Measurements from ENCODE around the gene PDE1A.

- TF ChIP-seq EHMT2 (IDR thresholded peaks at IDR 0.05; ENCODE audit: borderline replicate concordance, low read depth, low read length) (no peak), EZH2 (conservative IDR thresholded peaks at IDR 0.05; ENCODE audit: low read depth, low read length) (no peak), ZNF644 (CRISPR knock-in tag; IDR thresholded peaks at IDR 0.05; ENCODE audit: low read depth) (no peak)
- TF ChIP-seq, protein P1, sequence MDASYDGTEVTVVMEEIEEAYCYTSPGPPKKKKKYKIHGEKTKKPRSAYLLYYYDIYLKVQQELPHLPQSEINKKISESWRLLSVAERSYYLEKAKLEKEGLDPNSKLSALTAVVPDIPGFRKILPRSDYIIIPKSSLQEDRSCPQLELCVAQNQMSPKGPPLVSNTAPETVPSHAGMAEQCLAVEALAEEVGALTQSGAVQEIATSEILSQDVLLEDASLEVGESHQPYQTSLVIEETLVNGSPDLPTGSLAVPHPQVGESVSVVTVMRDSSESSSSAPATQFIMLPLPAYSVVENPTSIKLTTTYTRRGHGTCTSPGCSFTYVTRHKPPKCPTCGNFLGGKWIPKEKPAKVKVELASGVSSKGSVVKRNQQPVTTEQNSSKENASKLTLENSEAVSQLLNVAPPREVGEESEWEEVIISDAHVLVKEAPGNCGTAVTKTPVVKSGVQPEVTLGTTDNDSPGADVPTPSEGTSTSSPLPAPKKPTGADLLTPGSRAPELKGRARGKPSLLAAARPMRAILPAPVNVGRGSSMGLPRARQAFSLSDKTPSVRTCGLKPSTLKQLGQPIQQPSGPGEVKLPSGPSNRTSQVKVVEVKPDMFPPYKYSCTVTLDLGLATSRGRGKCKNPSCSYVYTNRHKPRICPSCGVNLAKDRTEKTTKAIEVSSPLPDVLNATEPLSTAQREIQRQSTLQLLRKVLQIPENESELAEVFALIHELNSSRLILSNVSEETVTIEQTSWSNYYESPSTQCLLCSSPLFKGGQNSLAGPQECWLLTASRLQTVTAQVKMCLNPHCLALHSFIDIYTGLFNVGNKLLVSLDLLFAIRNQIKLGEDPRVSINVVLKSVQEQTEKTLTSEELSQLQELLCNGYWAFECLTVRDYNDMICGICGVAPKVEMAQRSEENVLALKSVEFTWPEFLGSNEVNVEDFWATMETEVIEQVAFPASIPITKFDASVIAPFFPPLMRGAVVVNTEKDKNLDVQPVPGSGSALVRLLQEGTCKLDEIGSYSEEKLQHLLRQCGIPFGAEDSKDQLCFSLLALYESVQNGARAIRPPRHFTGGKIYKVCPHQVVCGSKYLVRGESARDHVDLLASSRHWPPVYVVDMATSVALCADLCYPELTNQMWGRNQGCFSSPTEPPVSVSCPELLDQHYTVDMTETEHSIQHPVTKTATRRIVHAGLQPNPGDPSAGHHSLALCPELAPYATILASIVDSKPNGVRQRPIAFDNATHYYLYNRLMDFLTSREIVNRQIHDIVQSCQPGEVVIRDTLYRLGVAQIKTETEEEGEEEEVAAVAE (CRISPR knock-in tag; IDR thresholded peaks at IDR 0.05; ENCODE audit: borderline replicate concordance): no peak
- TF ChIP-seq, protein P2, sequence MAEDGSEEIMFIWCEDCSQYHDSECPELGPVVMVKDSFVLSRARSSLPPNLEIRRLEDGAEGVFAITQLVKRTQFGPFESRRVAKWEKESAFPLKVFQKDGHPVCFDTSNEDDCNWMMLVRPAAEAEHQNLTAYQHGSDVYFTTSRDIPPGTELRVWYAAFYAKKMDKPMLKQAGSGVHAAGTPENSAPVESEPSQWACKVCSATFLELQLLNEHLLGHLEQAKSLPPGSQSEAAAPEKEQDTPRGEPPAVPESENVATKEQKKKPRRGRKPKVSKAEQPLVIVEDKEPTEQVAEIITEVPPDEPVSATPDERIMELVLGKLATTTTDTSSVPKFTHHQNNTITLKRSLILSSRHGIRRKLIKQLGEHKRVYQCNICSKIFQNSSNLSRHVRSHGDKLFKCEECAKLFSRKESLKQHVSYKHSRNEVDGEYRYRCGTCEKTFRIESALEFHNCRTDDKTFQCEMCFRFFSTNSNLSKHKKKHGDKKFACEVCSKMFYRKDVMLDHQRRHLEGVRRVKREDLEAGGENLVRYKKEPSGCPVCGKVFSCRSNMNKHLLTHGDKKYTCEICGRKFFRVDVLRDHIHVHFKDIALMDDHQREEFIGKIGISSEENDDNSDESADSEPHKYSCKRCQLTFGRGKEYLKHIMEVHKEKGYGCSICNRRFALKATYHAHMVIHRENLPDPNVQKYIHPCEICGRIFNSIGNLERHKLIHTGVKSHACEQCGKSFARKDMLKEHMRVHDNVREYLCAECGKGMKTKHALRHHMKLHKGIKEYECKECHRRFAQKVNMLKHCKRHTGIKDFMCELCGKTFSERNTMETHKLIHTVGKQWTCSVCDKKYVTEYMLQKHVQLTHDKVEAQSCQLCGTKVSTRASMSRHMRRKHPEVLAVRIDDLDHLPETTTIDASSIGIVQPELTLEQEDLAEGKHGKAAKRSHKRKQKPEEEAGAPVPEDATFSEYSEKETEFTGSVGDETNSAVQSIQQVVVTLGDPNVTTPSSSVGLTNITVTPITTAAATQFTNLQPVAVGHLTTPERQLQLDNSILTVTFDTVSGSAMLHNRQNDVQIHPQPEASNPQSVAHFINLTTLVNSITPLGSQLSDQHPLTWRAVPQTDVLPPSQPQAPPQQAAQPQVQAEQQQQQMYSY (CRISPR knock-in tag; IDR thresholded peaks at IDR 0.05): no peak
Measured at GRCh38 chr2:182420669-182421068, 6.2 kb downstream of the PDE1A start.

Measured in HepG2 (cell line).